H9 (cell line): ENCODE measurements around the gene DLG2. TPM values are rescaled to one million over a fixed set of nuclear protein-coding genes. Genes with fewer than 3 reads are reported as not detected.

Experiments used
- DNase-seq: peaks from one replicate; pipeline ENCODE4 v3.0.0-alpha.2; 2017
- H2AFZ ChIP-seq: one replicate; pipeline ENCODE4 v1.6.1; 2013; ENCODE audit warnings: mild to moderate bottlenecking, low read length, control low read depth, moderate library complexity
- H2AK5ac ChIP-seq: 2 replicates; pipeline ENCODE4 v1.6.1; 2013; ENCODE audit warnings: low read length, control low read depth, mixed read lengths; ENCODE audit not compliant: insufficient read length
- H2BK120ac ChIP-seq: one replicate; pipeline ENCODE4 v1.6.1; 2013; ENCODE audit warnings: low read depth, mild to moderate bottlenecking, low read length, control low read depth, inconsistent platforms; ENCODE audit not compliant: poor library complexity, severe bottlenecking
- H2BK12ac ChIP-seq: 2 replicates; pipeline ENCODE4 v1.6.1; 2013; ENCODE audit warnings: low read length, control low read depth, mixed read lengths, low read depth; ENCODE audit not compliant: insufficient read length
- H2BK15ac ChIP-seq: 2 replicates; pipeline ENCODE4 v1.6.1; 2013; ENCODE audit warnings: low read depth, low read length, control low read depth
- H2BK20ac ChIP-seq: one replicate; pipeline ENCODE4 v1.6.1; 2013; ENCODE audit warnings: low read depth, mild to moderate bottlenecking, low read length, control low read depth, inconsistent platforms; ENCODE audit not compliant: poor library complexity, severe bottlenecking
- H2BK5ac ChIP-seq: 2 replicates; pipeline ENCODE4 v1.6.1; 2013; ENCODE audit warnings: low read length, control low read depth, mixed read lengths; ENCODE audit not compliant: insufficient read length
- H3K14ac ChIP-seq: 2 replicates; pipeline ENCODE4 v1.6.1; 2013; ENCODE audit warnings: low read length, control low read depth; ENCODE audit not compliant: insufficient read depth
- H3K18ac ChIP-seq: 2 replicates; pipeline ENCODE4 v1.6.1; 2013; ENCODE audit warnings: low read depth, mild to moderate bottlenecking, mixed read lengths, low read length, control low read depth; ENCODE audit not compliant: insufficient read length
- H3K23ac ChIP-seq: 2 replicates; pipeline ENCODE4 v1.6.1; 2013; ENCODE audit warnings: low read length, control low read depth, mixed read lengths, low read depth; ENCODE audit not compliant: insufficient read length
- H3K23me2 ChIP-seq: 2 replicates; pipeline ENCODE4 v1.6.1; 2013; ENCODE audit warnings: low read depth, mild to moderate bottlenecking, mixed read lengths, low read length, control low read depth; ENCODE audit not compliant: insufficient read length, poor library complexity, severe bottlenecking
- H3K27ac ChIP-seq: 2 replicates; pipeline ENCODE4 v1.5.1; 2013; ENCODE audit warnings: low read length, control low read depth, mixed read lengths, low read depth; ENCODE audit not compliant: insufficient read length
- H3K27me3 ChIP-seq: 2 replicates; pipeline ENCODE4 v1.6.1; 2013; ENCODE audit warnings: low read length, control low read depth, inconsistent platforms; ENCODE audit not compliant: insufficient read depth
- H3K4ac ChIP-seq: 2 replicates; pipeline ENCODE4 v1.6.1; 2013; ENCODE audit warnings: low read depth, mild to moderate bottlenecking, control low read depth, inconsistent platforms, low read length, moderate library complexity
- H3K4me1 ChIP-seq: 2 replicates; pipeline ENCODE4 v1.6.1; 2013; ENCODE audit warnings: low read length, control low read depth, inconsistent platforms; ENCODE audit not compliant: insufficient read depth
- H3K4me2 ChIP-seq: 2 replicates; pipeline ENCODE4 v1.6.1; 2013; ENCODE audit warnings: low read length, control low read depth, mixed read lengths; ENCODE audit not compliant: insufficient read length, insufficient read depth
- H3K56ac ChIP-seq: 2 replicates; pipeline ENCODE4 v1.6.1; 2013; ENCODE audit warnings: low read depth, mild to moderate bottlenecking, mixed read lengths, low read length, control low read depth; ENCODE audit not compliant: insufficient read length
- H3K79me1 ChIP-seq: 2 replicates; pipeline ENCODE4 v1.6.1; 2013; ENCODE audit warnings: low read depth, mild to moderate bottlenecking, moderate library complexity, low read length, control low read depth, inconsistent platforms; ENCODE audit not compliant: insufficient read depth, poor library complexity, severe bottlenecking
- H3K79me2 ChIP-seq: 2 replicates; pipeline ENCODE4 v1.6.1; 2013; ENCODE audit warnings: low read length, control low read depth, inconsistent platforms; ENCODE audit not compliant: insufficient read depth
- H3K9ac ChIP-seq: 2 replicates; pipeline ENCODE4 v1.6.1; 2013; ENCODE audit warnings: low read length, control low read depth, mixed read lengths; ENCODE audit not compliant: insufficient read length; ENCODE audit errors: extremely low read depth
- H3K9me3 ChIP-seq: one replicate; pipeline ENCODE4 v1.6.1; 2013; ENCODE audit warnings: low read depth, low read length, inconsistent platforms; ENCODE audit not compliant: control insufficient read depth
- H3T11ph ChIP-seq: one replicate; pipeline ENCODE4 v1.6.1; 2013; ENCODE audit warnings: mild to moderate bottlenecking, low read length, control low read depth, inconsistent platforms
- H4K20me1 ChIP-seq: one replicate; pipeline ENCODE4 v1.6.1; 2013; ENCODE audit not compliant: control insufficient read depth, insufficient read length, insufficient read depth
- H4K5ac ChIP-seq: 2 replicates; pipeline ENCODE4 v1.6.1; 2013; ENCODE audit warnings: low read depth, mild to moderate bottlenecking, mixed read lengths, low read length, control low read depth; ENCODE audit not compliant: insufficient read length
- H4K8ac ChIP-seq: replicated peaks from 2 replicates; pipeline ENCODE4 v1.6.1; 2013; ENCODE audit warnings: low read length, control low read depth, mixed read lengths, low read depth; ENCODE audit not compliant: insufficient read length
- H4K91ac ChIP-seq: 2 replicates; pipeline ENCODE4 v1.6.1; 2013; ENCODE audit warnings: low read depth, mild to moderate bottlenecking, moderate library complexity, mixed read lengths, low read length, control low read depth; ENCODE audit not compliant: insufficient read length
- H3K27ac Mint-ChIP-seq, 3 experiments: 2 replicates in 2 of 3; 3 replicates in 1 of 3; pipeline ENCODE4 v1.8.0; 2020 to 2021; ENCODE audit warnings: mixed read lengths in 3 of 3, mild to moderate bottlenecking in 1 of 3, moderate library complexity in 1 of 3
- H3K27me3 Mint-ChIP-seq: 2 replicates; pipeline ENCODE4 v1.8.0; 2021; ENCODE audit warnings: low read depth, mild to moderate bottlenecking, moderate library complexity, mixed read lengths
- H3K36me3 Mint-ChIP-seq, 3 experiments: 2 replicates in 2 of 3; 3 replicates in 1 of 3; pipeline ENCODE4 v1.8.0; 2020 to 2021; ENCODE audit warnings: low read depth in 3 of 3, mixed read lengths in 3 of 3; ENCODE audit not compliant: insufficient read depth in 1 of 3
- H3K4me1 Mint-ChIP-seq, 2 experiments: 2 replicates each; pipeline ENCODE4 v1.8.0; 2020; ENCODE audit warnings: mixed read lengths in 2 of 2
- H3K4me3 Mint-ChIP-seq, 2 experiments: 2 replicates in 1 of 2; 3 replicates in 1 of 2; pipeline ENCODE4 v1.8.0; 2020 to 2021; ENCODE audit warnings: mild to moderate bottlenecking in 2 of 2, mixed read lengths in 2 of 2, moderate library complexity in 1 of 2
- H3K9me3 Mint-ChIP-seq, 2 experiments: 2 replicates in 1 of 2; 3 replicates in 1 of 2; pipeline ENCODE4 v1.8.0; 2020; ENCODE audit warnings: mild to moderate bottlenecking in 2 of 2, mixed read lengths in 2 of 2, moderate library complexity in 1 of 2
- CTCF ChIP-seq: fragments of 200-600 bp; sonication (generic); conservative IDR thresholded peaks from 3 replicates; pipeline ENCODE4 v1.8.0; 2021; ENCODE audit warnings: antibody characterized with exemption, mild to moderate bottlenecking
- WGBS: extraction: QIAGEN DNeasy Blood & Tissue Kit; methylation state at CpG from one replicate; pipeline ENCODE4 v1.1.7; 2013; ENCODE audit warnings: missing lambda C conversion rate, low lambda C conversion rate, mixed read lengths; ENCODE audit not compliant: insufficient read length; ENCODE audit errors: extremely low coverage; 5-methylcytosine and 5-hydroxymethylcytosine counted together
- total RNA-seq: library from RNA; stranded (reverse); gene quantifications from 2 replicates; pipeline ENCODE4 v1.2.1, GENCODE V29; 2021

The DLG2 gene
- total RNA-seq, 1 experiment from 2014 or later = 8.0 TPM

GRCh38 chr11:85643191-85643614 lies 16.1 kb upstream of the DLG2 start:
- peaks cover 0 to 6% of the 10 kb centered on the region in 2 experiments; a peak in 1 of 4 replicates for H3K4me1 Mint-ChIP-seq
- no peak overlapping the region for H3K27ac ChIP-seq
- H3K4ac ChIP-seq = no peak overlapping the region
- no peak overlapping the region for H2AFZ ChIP-seq
- no peak overlapping the region for H4K91ac ChIP-seq
- DNase-seq = no peak
- no peak overlapping the region for H2BK120ac ChIP-seq
- H3K4me3 Mint-ChIP-seq = no peak overlapping the region
- no peak overlapping the region for H3K56ac ChIP-seq
- H3K27me3 Mint-ChIP-seq = no peaks in the 10 kb centered on the region
- no peak overlapping the region for H4K8ac ChIP-seq
- no peaks in the 10 kb centered on the region for H3K79me1 ChIP-seq
- no peak overlapping the region for H3T11ph ChIP-seq
- no peaks in the 10 kb centered on the region for H3K23me2 ChIP-seq
- no peak overlapping the region for H3K27ac Mint-ChIP-seq
- no peak overlapping the region for H2AK5ac ChIP-seq
- no peaks in the 10 kb centered on the region for H3K27me3 ChIP-seq
- no CpG with 5 or more reads among the region's 2 CpGs for WGBS
- H3K14ac ChIP-seq = no peak overlapping the region
- H3K4me2 ChIP-seq = no peak overlapping the region
- TF ChIP-seq CTCF = no peak
- H2BK20ac ChIP-seq = no peak overlapping the region
- no peaks in the 10 kb centered on the region; a peak in 2 of 7 replicates for H3K36me3 Mint-ChIP-seq
- H3K4me1 ChIP-seq = no peaks in the 10 kb centered on the region
- H3K9me3 Mint-ChIP-seq = no peaks in the 10 kb centered on the region
- H3K18ac ChIP-seq = no peak overlapping the region
- no peaks in the 10 kb centered on the region for H3K79me2 ChIP-seq
- no peaks in the 10 kb centered on the region for H4K20me1 ChIP-seq
- H3K23ac ChIP-seq = no peak overlapping the region
- peak overlapping the region; percentile 45 for H2BK12ac ChIP-seq
- H3K9ac ChIP-seq = no peak overlapping the region
- H2BK15ac ChIP-seq = no peak overlapping the region
- no peak overlapping the region for H2BK5ac ChIP-seq
- no peak overlapping the region for H4K5ac ChIP-seq
- H3K9me3 ChIP-seq = no peaks in the 10 kb centered on the region
